Diencephalon (tissue), 1 donor: Measurements from ENCODE around the gene IHH. TPM values are rescaled to one million over a fixed set of nuclear protein-coding genes. Genes with fewer than 3 reads are reported as not detected.

Experiments used
- small RNA-seq: library from RNA; depleted of rRNA; stranded (forward); fragments of <200 nt; gene quantifications from one replicate; pipeline ENCODE3, GENCODE V24; 2014
- total RNA-seq: library from RNA; depleted of rRNA; stranded (reverse); fragments of >200 nt; gene quantifications from one replicate; pipeline ENCODE4 v1.2.3, GENCODE V29; 2014

IHH gene
- total RNA-seq, result 0.69 TPM

DNA sequence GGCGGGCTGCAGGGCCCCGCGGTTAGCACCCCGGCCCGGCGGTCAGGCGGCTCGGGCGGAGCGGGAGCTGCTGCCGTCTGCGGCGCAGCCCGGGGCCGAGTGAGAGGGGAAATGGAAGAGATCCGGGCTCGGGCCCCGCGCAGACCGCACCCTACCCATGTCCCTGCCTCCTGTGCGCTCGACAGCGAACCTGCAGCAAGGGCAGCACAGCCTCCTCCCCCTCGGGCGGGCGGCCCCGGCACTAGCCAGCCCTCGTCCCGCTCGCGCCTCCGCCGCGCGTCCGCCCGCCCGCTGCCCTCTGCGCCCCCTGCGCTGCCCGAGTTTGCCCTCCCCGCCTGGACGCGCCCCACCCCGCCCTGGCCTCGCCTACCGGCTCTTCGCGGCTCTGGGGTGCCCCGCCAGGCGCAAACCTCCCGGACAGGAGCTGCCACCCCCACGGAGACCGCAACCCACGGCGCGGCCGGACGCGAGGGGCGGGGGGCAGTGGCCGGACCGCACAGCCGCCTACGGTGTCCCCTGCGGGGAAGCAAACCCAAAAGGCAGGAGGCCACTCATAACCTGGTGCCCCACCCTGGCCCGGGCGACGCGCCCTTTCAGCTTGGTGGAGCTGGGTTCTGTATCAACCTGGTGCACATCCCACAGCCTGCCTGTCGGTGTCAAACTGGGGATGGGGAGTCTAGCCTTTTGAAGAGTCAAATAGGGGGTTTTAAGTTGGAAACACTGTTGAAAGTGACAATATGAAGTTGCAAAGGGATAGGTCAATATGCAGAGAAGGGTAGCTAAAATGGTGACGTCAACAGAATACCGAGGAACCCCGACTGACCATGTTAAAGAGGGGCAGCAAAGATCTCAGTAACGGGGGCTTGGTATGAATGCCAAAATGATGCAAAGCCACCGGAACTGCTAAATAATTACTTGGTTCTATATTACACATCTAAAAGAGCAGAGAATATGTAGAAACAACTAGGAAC is at the start of gene IHH:
Gene IHH, minus strand, starts transcription at position 101 of the 971 bp plus-strand sequence. CDS start 454 bp downstream, outside the sequence.

DNA sequence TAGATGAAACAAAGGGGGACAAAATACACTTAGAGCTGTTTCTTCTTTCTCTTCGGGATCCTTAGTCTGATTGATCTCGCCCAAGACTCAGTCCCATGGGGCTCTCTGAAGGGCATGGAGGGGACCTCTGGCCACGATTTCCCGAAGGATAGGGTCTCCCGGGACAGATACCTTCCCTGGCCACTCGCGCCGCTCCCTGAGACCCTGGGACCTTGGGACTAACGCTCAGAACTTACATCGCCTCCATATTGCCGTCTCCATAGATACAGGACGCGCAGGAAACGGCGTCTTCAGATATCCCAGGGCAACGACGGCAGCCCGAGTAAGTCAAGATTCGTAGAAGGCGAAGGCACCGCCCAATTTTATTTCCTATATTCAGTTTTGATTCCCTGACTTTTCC is 19.5 kb downstream of the IHH start, which contains the start of gene CFAP65:
Gene CFAP65, minus strand, starts transcription at position 265 of the 400 bp plus-strand sequence. CDS start 2,468 bp downstream, outside the sequence.

Small RNA genes lying within 50 kb of the gene (small RNA-seq; reads per million reads assigned to genes)
- gene MIR3131 (not detected), gene RN7SL764P (not detected)

Other genes starting within 250 kb of the IHH start
- gene PRKAG3, start 229.1 kb downstream of the IHH start, total RNA-seq, result not detected
- gene WNT6, start 201.1 kb downstream of the IHH start, total RNA-seq, result 0.23 TPM
- gene WNT10A, start 180.1 kb downstream of the IHH start, total RNA-seq, result 0.46 TPM
- 13.4 TPM for gene CDK5R2, start 101.3 kb downstream of the IHH start, total RNA-seq
- not detected for gene FEV, start 75.7 kb downstream of the IHH start, total RNA-seq
- not detected for gene CRYBA2, start 67.5 kb downstream of the IHH start, total RNA-seq
- 2.3 TPM for gene CFAP65, start 19.4 kb downstream of the IHH start, total RNA-seq
- gene NHEJ1, start 99.9 kb upstream of the IHH start, total RNA-seq, result 10.1 TPM
- gene SLC23A3, start 109.1 kb upstream of the IHH start, total RNA-seq, result 0.23 TPM
- gene CNPPD1, start 116.0 kb upstream of the IHH start, total RNA-seq, result 27.2 TPM
- gene RETREG2, start 117.4 kb upstream of the IHH start, total RNA-seq, result 85.6 TPM
- 12.5 TPM for gene ZFAND2B, start 145.9 kb upstream of the IHH start, total RNA-seq
- 30.0 TPM for gene ABCB6, start 158.0 kb upstream of the IHH start, total RNA-seq
- gene ATG9A, start 168.7 kb upstream of the IHH start, total RNA-seq, result 31.8 TPM
- 29.3 TPM for gene ANKZF1, start 168.9 kb upstream of the IHH start, total RNA-seq
- 10.1 TPM for gene GLB1L, start 184.5 kb upstream of the IHH start, total RNA-seq
- gene STK16, start 184.6 kb upstream of the IHH start, total RNA-seq, result 15.5 TPM
- 1.2 TPM for gene TUBA4B, start 192.3 kb upstream of the IHH start, total RNA-seq
- 16.4 TPM for gene TUBA4A, start 193.0 kb upstream of the IHH start, total RNA-seq
- 91.6 TPM for gene DNAJB2, start 218.4 kb upstream of the IHH start, total RNA-seq
- 66.9 TPM for gene PTPRN, start 248.5 kb upstream of the IHH start, total RNA-seq